HEK293 (cell line): Measurements from ENCODE around the gene ZC3H7B.

Source experiments
- CTCF ChIA-PET: fragments of 350-600 bp; formaldehyde crosslinking; extraction: SDS; loops from one replicate; lab custom pipeline; 2021; ENCODE audit warnings: antibody characterized with exemption; lab: Yijun Ruan, JAX
- POLR2A ChIA-PET: fragments of 300-600 bp; formaldehyde crosslinking; extraction: SDS; loops from one replicate; lab custom pipeline; 2020; ENCODE audit warnings: antibody characterized with exemption, inconsistent platforms; lab: Yijun Ruan, JAX
- H3K27ac ChIP-seq: fragments of 200-500 bp; sonication (Bioruptor generic); 2 replicates; pipeline ENCODE4 v1.5.1; 2014; ENCODE audit warnings: low read depth, low read length, control low read depth, inconsistent platforms; ENCODE audit errors: extremely low read depth
- H3K36me3 ChIP-seq, 2 experiments: fragments of 200-500 bp in 1 of 2; sonication (Bioruptor generic) in 1 of 2; 1 replicate in 1 of 2; 2 replicates in 1 of 2; pipeline ENCODE4 v1.5.1; 2014 to 2017; ENCODE audit warnings: inconsistent platforms in 2 of 2, low read length in 2 of 2; ENCODE audit not compliant: control insufficient read depth in 2 of 2, insufficient read depth in 1 of 2
- H3K4me1 ChIP-seq: fragments of 200-500 bp; sonication (Bioruptor generic); 2 replicates; pipeline ENCODE4 v1.5.1; 2014; ENCODE audit warnings: mild to moderate bottlenecking, low read length, inconsistent platforms; ENCODE audit not compliant: control insufficient read depth, insufficient read depth
- H3K4me3 ChIP-seq: 2 replicates; pipeline ENCODE4 v1.5.1; 2011; ENCODE audit warnings: low read depth, mild to moderate bottlenecking, control low read depth, low read length, moderate library complexity
- H3K9me3 ChIP-seq: fragments of 200-500 bp; sonication (Bioruptor generic); 2 replicates; pipeline ENCODE4 v1.5.1; 2014; ENCODE audit warnings: low read depth, low read length, inconsistent platforms; ENCODE audit not compliant: control insufficient read depth, insufficient read depth
- IKZF3 ChIP-seq: fragments of 450-650 bp; IDR thresholded peaks from 2 replicates; pipeline ENCODE4 v1.5.0; 2018; ENCODE audit warnings: missing biosample characterization, mild to moderate bottlenecking, missing genetic modification characterization, moderate library complexity
- PRDM1 ChIP-seq: fragments of 450-650 bp; formaldehyde crosslinking; IDR thresholded peaks from 2 replicates; pipeline ENCODE4; 2016; ENCODE audit warnings: missing biosample characterization, missing genetic modification characterization
- REPIN1 ChIP-seq: fragments of 450-650 bp; formaldehyde crosslinking; IDR thresholded peaks from 2 replicates; pipeline ENCODE4 v1.5.1; 2017; ENCODE audit warnings: missing biosample characterization, missing genetic modification characterization, low read depth
- ZBTB11 ChIP-seq: fragments of 450-650 bp; formaldehyde crosslinking; conservative IDR thresholded peaks from 2 replicates; pipeline ENCODE4 v1.5.1; 2016; ENCODE audit warnings: low read depth, missing biosample characterization, missing genetic modification characterization
- ZBTB7A ChIP-seq: fragments of 450-650 bp; formaldehyde crosslinking; IDR thresholded peaks from 2 replicates; pipeline ENCODE4 v1.5.1; 2016; ENCODE audit warnings: low read depth, missing biosample characterization, missing genetic modification characterization
- ZBTB8A ChIP-seq: fragments of 450-650 bp; formaldehyde crosslinking; IDR thresholded peaks from 2 replicates; pipeline ENCODE4 v1.5.1; 2016; ENCODE audit warnings: missing biosample characterization, missing genetic modification characterization
- ZFP41 ChIP-seq: fragments of 450-650 bp; formaldehyde crosslinking; IDR thresholded peaks from 2 replicates; pipeline ENCODE4 v1.5.1; 2016; ENCODE audit warnings: missing biosample characterization, missing genetic modification characterization, borderline replicate concordance
- ZNF121 ChIP-seq: fragments of 450-650 bp; formaldehyde crosslinking; IDR thresholded peaks from 2 replicates; pipeline ENCODE4 v1.5.1; 2016; ENCODE audit warnings: missing biosample characterization, missing genetic modification characterization
- ZNF292 ChIP-seq: fragments of 450-650 bp; formaldehyde crosslinking; IDR thresholded peaks from 2 replicates; pipeline ENCODE4 v1.5.1; 2016; ENCODE audit warnings: low read depth, missing biosample characterization, missing genetic modification characterization, borderline replicate concordance
- ZNF324 ChIP-seq: fragments of 450-650 bp; formaldehyde crosslinking; IDR thresholded peaks from 2 replicates; pipeline ENCODE4 v1.5.1; 2016; ENCODE audit warnings: missing biosample characterization, missing genetic modification characterization
- ZNF37A ChIP-seq: fragments of 450-650 bp; IDR thresholded peaks from 2 replicates; pipeline ENCODE4 v1.5.1; 2018; ENCODE audit warnings: missing biosample characterization, missing genetic modification characterization
- ZNF423 ChIP-seq: fragments of 450-650 bp; formaldehyde crosslinking; IDR thresholded peaks from 2 replicates; pipeline ENCODE4 v1.5.1; 2016; ENCODE audit warnings: missing biosample characterization, missing genetic modification characterization
- ZNF433 ChIP-seq: fragments of 450-650 bp; formaldehyde crosslinking; IDR thresholded peaks from 2 replicates; pipeline ENCODE4 v1.5.1; 2016; ENCODE audit warnings: missing biosample characterization, missing genetic modification characterization, low read depth
- ZNF548 ChIP-seq: fragments of 450-650 bp; formaldehyde crosslinking; IDR thresholded peaks from 2 replicates; pipeline ENCODE4 v1.5.1; 2016; ENCODE audit warnings: missing biosample characterization, missing genetic modification characterization
- ZNF555 ChIP-seq: fragments of 450-650 bp; formaldehyde crosslinking; conservative IDR thresholded peaks from 2 replicates; pipeline ENCODE4 v1.5.1; 2017; ENCODE audit warnings: missing biosample characterization, mild to moderate bottlenecking, missing genetic modification characterization, inconsistent platforms
- ZNF600 ChIP-seq: fragments of 450-650 bp; formaldehyde crosslinking; IDR thresholded peaks from 2 replicates; pipeline ENCODE4 v1.5.1; 2016; ENCODE audit warnings: missing biosample characterization, missing genetic modification characterization
- ZNF639 ChIP-seq: fragments of 450-650 bp; formaldehyde crosslinking; IDR thresholded peaks from 2 replicates; pipeline ENCODE4 v1.5.1; 2016; ENCODE audit warnings: missing biosample characterization, missing genetic modification characterization
- ZNF677 ChIP-seq: fragments of 450-650 bp; IDR thresholded peaks from 2 replicates; pipeline ENCODE4 v1.5.0; 2018; ENCODE audit warnings: missing biosample characterization, mild to moderate bottlenecking, missing genetic modification characterization, moderate library complexity
- ZNF692 ChIP-seq: fragments of 450-650 bp; formaldehyde crosslinking; IDR thresholded peaks from 2 replicates; pipeline ENCODE4 v1.5.1; 2016; ENCODE audit warnings: missing biosample characterization, missing genetic modification characterization
- ZNF768 ChIP-seq: fragments of 450-650 bp; formaldehyde crosslinking; IDR thresholded peaks from 2 replicates; pipeline ENCODE4 v1.5.1; 2018; ENCODE audit warnings: missing biosample characterization, mild to moderate bottlenecking, missing genetic modification characterization
- ZNF792 ChIP-seq: fragments of 450-650 bp; formaldehyde crosslinking; IDR thresholded peaks from 2 replicates; pipeline ENCODE4 v1.5.1; 2016; ENCODE audit warnings: missing biosample characterization, missing genetic modification characterization
- TF ChIP-seq, protein P1 (sequence below): fragments of 450-650 bp; formaldehyde crosslinking; IDR thresholded peaks from 2 replicates; pipeline ENCODE4 v1.5.1; 2016; ENCODE audit warnings: missing biosample characterization, missing genetic modification characterization
- TF ChIP-seq, protein P2 (sequence below): fragments of 450-650 bp; formaldehyde crosslinking; IDR thresholded peaks from 2 replicates; pipeline ENCODE4 v1.5.1; 2017; ENCODE audit warnings: missing biosample characterization, mild to moderate bottlenecking, missing genetic modification characterization, moderate library complexity
- TF ChIP-seq, protein P3 (sequence below): fragments of 450-650 bp; IDR thresholded peaks from 2 replicates; pipeline ENCODE4 v1.5.1; 2018; ENCODE audit warnings: missing biosample characterization, mild to moderate bottlenecking, missing genetic modification characterization

The ZC3H7B gene

DNA sequence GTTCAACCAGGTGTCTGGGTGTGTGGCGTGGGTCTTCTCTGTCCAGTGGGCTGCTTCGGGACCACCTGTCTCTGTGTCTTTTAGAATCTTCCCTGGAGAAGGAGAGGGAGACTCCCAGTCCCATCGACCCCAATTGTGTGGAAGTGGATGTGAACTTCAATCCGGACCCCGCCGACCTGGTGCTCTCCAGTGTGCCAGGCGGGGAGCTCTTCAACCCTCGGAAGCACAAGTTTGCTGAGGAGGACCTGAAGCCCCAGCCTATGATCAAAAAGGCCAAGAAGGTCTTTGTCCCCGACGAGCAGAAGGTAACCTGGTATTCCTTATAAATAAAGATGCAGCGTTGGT, 92.7 kb downstream of the ZC3H7B start:
- no peak overlapping the region for H3K4me3 ChIP-seq
- no peaks in the 10 kb centered on the region for H3K4me1 ChIP-seq
- no peak overlapping the region for H3K27ac ChIP-seq
- ChIA-PET CTCF (interaction anchor here (1.0 kb wide), 1 partner anchor 124 kb away, joined by 4 read pairs; no protein-coding TSS in a partner anchor), POLR2A (interaction anchor here (1.2 kb wide), 1 partner anchor 52 kb away, joined by 3 read pairs; the partner anchor contains the start of gene TOB2)
- peaks cover 5 to 42% of the 10 kb centered on the region in 2 experiments; a peak in 2 of 3 replicates for H3K36me3 ChIP-seq
- H3K9me3 ChIP-seq = no peaks in the 10 kb centered on the region
- TF ChIP-seq REPIN1 (tag by site-specific recombination) (no peak), ZNF37A (no peak), ZNF423 (tag by site-specific recombination) (no peak), ZNF555 (tag by site-specific recombination) (no peak), ZNF639 (tag by site-specific recombination) (no peak), ZNF433 (tag by site-specific recombination) (no peak), ZNF292 (tag by site-specific recombination) (no peak), ZNF548 (tag by site-specific recombination) (no peak), ZNF677 (tag by site-specific recombination) (no peak), ZNF768 (tag by site-specific recombination) (no peak), ZFP41 (no peak), ZBTB8A (tag by site-specific recombination) (no peak)
- TF ChIP-seq, protein P1, sequence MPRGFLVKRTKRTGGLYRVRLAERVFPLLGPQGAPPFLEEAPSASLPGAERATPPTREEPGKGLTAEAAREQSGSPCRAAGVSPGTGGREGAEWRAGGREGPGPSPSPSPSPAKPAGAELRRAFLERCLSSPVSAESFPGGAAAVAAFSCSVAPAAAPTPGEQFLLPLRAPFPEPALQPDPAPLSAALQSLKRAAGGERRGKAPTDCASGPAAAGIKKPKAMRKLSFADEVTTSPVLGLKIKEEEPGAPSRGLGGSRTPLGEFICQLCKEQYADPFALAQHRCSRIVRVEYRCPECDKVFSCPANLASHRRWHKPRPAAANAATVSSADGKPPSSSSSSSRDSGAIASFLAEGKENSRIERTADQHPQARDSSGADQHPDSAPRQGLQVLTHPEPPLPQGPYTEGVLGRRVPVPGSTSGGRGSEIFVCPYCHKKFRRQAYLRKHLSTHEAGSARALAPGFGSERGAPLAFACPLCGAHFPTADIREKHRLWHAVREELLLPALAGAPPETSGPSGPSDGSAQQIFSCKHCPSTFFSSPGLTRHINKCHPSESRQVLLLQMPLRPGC (tag by site-specific recombination) = no peak
- TF ChIP-seq, protein P2, sequence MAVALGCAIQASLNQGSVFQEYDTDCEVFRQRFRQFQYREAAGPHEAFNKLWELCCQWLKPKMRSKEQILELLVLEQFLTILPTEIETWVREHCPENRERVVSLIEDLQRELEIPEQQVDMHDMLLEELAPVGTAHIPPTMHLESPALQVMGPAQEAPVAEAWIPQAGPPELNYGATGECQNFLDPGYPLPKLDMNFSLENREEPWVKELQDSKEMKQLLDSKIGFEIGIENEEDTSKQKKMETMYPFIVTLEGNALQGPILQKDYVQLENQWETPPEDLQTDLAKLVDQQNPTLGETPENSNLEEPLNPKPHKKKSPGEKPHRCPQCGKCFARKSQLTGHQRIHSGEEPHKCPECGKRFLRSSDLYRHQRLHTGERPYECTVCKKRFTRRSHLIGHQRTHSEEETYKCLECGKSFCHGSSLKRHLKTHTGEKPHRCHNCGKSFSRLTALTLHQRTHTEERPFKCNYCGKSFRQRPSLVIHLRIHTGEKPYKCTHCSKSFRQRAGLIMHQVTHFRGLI = no peak
- TF ChIP-seq, protein P3, sequence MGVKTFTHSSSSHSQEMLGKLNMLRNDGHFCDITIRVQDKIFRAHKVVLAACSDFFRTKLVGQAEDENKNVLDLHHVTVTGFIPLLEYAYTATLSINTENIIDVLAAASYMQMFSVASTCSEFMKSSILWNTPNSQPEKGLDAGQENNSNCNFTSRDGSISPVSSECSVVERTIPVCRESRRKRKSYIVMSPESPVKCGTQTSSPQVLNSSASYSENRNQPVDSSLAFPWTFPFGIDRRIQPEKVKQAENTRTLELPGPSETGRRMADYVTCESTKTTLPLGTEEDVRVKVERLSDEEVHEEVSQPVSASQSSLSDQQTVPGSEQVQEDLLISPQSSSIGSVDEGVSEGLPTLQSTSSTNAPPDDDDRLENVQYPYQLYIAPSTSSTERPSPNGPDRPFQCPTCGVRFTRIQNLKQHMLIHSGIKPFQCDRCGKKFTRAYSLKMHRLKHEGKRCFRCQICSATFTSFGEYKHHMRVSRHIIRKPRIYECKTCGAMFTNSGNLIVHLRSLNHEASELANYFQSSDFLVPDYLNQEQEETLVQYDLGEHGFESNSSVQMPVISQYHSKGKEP (tag by site-specific recombination) = no peak

GRCh38 chr22:41395531-41396240, 94.4 kb downstream of the ZC3H7B start:
- peaks cover 5 to 42% of the 10 kb centered on the region in 2 experiments; a peak in 2 of 3 replicates for H3K36me3 ChIP-seq
- CTCF ChIA-PET = interaction anchor here (0.9 kb wide), 1 partner anchor 132 kb away, joined by 4 read pairs; no protein-coding TSS in a partner anchor
- no peaks in the 10 kb centered on the region for H3K4me1 ChIP-seq
- no peak overlapping the region for H3K4me3 ChIP-seq
- POLR2A ChIA-PET = no interaction called here
- no peaks in the 10 kb centered on the region for H3K9me3 ChIP-seq
- no peak overlapping the region for H3K27ac ChIP-seq
- TF ChIP-seq ZNF324 (tag by site-specific recombination) = no peak
- no peak for TF ChIP-seq ZNF692
- TF ChIP-seq PRDM1 = no peak
- no peak for TF ChIP-seq ZBTB11 (tag by site-specific recombination)
- no peak for TF ChIP-seq ZNF792 (tag by site-specific recombination)
- TF ChIP-seq ZNF121 (tag by site-specific recombination) = no peak
- TF ChIP-seq IKZF3 (tag by site-specific recombination) = no peak
- TF ChIP-seq ZNF600 (tag by site-specific recombination) = no peak
- no peak for TF ChIP-seq ZBTB7A (tag by site-specific recombination)
